Aorta (tissue), 5 donors: ENCODE measurements around the gene KRTAP10-9. TPM values are rescaled to one million over a fixed set of nuclear protein-coding genes. Genes with fewer than 3 reads are reported as not detected.
"Not testable (repeated sequence)": the region's sequence is repeated elsewhere in the genome, so short reads cannot be mapped to it uniquely, and the experiment has no call there.

Source experiments
- ATAC-seq: fragments of 200-7000 bp; cut with Tn5 transposase; one replicate; pipeline ENCODE4 v1.9.1; 2022; ENCODE audit warnings: moderate library complexity; ENCODE audit not compliant: low FRiP score
- DNase-seq, 2 donors: peaks; one replicate each; pipeline ENCODE4 v3.0.0-alpha.2; 2020
- H3K27ac ChIP-seq, 2 donors: one replicate each; pipeline ENCODE4 v1.5.1; 2013; ENCODE audit warnings: low read length in 2 of 2, mild to moderate bottlenecking in 2 of 2, moderate library complexity in 2 of 2, control low read depth in 1 of 2, inconsistent platforms in 1 of 2, low read depth in 1 of 2
- H3K27me3 ChIP-seq, 2 donors: one replicate each; pipeline ENCODE4 v1.6.1; 2013; ENCODE audit warnings: control low read depth in 1 of 2, low read length in 1 of 2, mild to moderate bottlenecking in 1 of 2, moderate library complexity in 1 of 2; ENCODE audit not compliant: insufficient read depth in 2 of 2, control insufficient read depth in 1 of 2
- H3K36me3 ChIP-seq, 2 donors: one replicate each; pipeline ENCODE4 v1.6.1; 2013; ENCODE audit warnings: control low read depth in 1 of 2, low read length in 1 of 2, mild to moderate bottlenecking in 1 of 2; ENCODE audit not compliant: insufficient read depth in 2 of 2, control insufficient read depth in 1 of 2
- H3K4me1 ChIP-seq, 2 donors: one replicate each; pipeline ENCODE4 v1.6.1; 2013; ENCODE audit warnings: low read length in 2 of 2, control low read depth in 1 of 2, mild to moderate bottlenecking in 1 of 2, moderate library complexity in 1 of 2; ENCODE audit not compliant: insufficient read depth in 2 of 2, control insufficient read depth in 1 of 2
- H3K4me3 ChIP-seq, 2 donors: one replicate each; pipeline ENCODE4 v1.5.1; 2013; ENCODE audit warnings: low read length in 2 of 2, control low read depth in 1 of 2, mild to moderate bottlenecking in 1 of 2
- H3K9me3 ChIP-seq: one replicate; pipeline ENCODE4 v1.6.1; 2013; ENCODE audit warnings: mild to moderate bottlenecking, low read length; ENCODE audit not compliant: control insufficient read depth
- WGBS, 2 donors: extraction: QIAGEN DNeasy Blood & Tissue Kit; methylation state at CpG; one replicate each; pipeline ENCODE4 v1.1.7; 2013; 5-methylcytosine and 5-hydroxymethylcytosine counted together
- intact Hi-C, 2 donors: fragments of 100-400 bp; cut with DNase I; formaldehyde crosslinking; loops; one replicate each; pipeline versions ENCODE4 v1.14.2 to v1.15.0; 2022
- polyA plus RNA-seq, 2 donors: library from polyadenylated mRNA; stranded (reverse); fragments of 200-250 nt; gene quantifications; one replicate each; pipeline ENCODE4 v1.2.3, GENCODE V29; 2013
- total RNA-seq, 2 donors: library from RNA; stranded (reverse); fragmentation: NEBNext Ultra II Directional; extraction: Animal tissue kit (Norgen Biotek cat#: 25700); gene quantifications; one replicate each; pipeline ENCODE4 v1.2.1, GENCODE V29; 2021
- donor health status: healthy with polysubstance abuse.
- donor health status: Bipolar disorder and iron deficiency.
- donor health status: DM: no; HTN: no; CAD: no.
- donor health status: DM: no; HTN: no; CAD: no.
- donor health status: DM: yes; HTN: yes; CAD: no.

KRTAP10-9 gene
- total and polyA plus RNA-seq, 4 donors = not detected

- H3K36me3 ChIP-seq = no peaks in the 10 kb centered on the region
- no peak for DNase-seq
- H3K4me3 ChIP-seq = no peak overlapping the region
- no peak overlapping the region for H3K27ac ChIP-seq
- intact Hi-C loops = no loop called here
- no peaks in the 10 kb centered on the region for H3K4me1 ChIP-seq
- no peaks in the 10 kb centered on the region for H3K9me3 ChIP-seq
- 66 to 79% methylated on average over 16 to 18 of the region's 18 CpGs for WGBS, 2 donors
- no peaks in the 10 kb centered on the region for H3K27me3 ChIP-seq
- ATAC-seq = no peak
Measured at GRCh38 chr21:44628707-44629391, 2.0 kb downstream of the KRTAP10-9 start.

- intact Hi-C loops = no loop called here
- no peak for DNase-seq
- WGBS, 2 donors = 90 to 100% methylated on average over 2 of the region's 2 CpGs
Measured at GRCh38 chr21:44630440-44630839, 3.5 kb downstream of the KRTAP10-9 start.

GRCh38 chr21:44632067-44632466 lies 5.2 kb downstream of the KRTAP10-9 start:
- Histone ChIP-seq H3K4me1 (no peaks in the 10 kb centered on the region), H3K4me3 (no peak overlapping the region), H3K9me3 (no peaks in the 10 kb centered on the region), H3K36me3 (no peaks in the 10 kb centered on the region), H3K27me3 (no peaks in the 10 kb centered on the region), H3K27ac (no peak overlapping the region)
- no peak for DNase-seq
- ATAC-seq = no peak
- intact Hi-C loops = no loop called here
- WGBS, 2 donors = 71 to 90% methylated on average over 1 of the region's 1 CpG

More at GRCh38 chr21:44630440-44630839, 3.5 kb downstream of the KRTAP10-9 start:
- no peak for ATAC-seq
- H3K27me3 ChIP-seq = no peaks in the 10 kb centered on the region
- no peak overlapping the region for H3K27ac ChIP-seq
- no peaks in the 10 kb centered on the region for H3K4me1 ChIP-seq
- H3K9me3 ChIP-seq = no peaks in the 10 kb centered on the region
- no peaks in the 10 kb centered on the region for H3K36me3 ChIP-seq
- no peak overlapping the region for H3K4me3 ChIP-seq

GRCh38 chr21:44636209-44637017 lies 9.5 kb downstream of the KRTAP10-9 start:
- no peak overlapping the region for H3K4me3 ChIP-seq
- DNase-seq (no peak), ATAC-seq (no peak)
- no peaks in the 10 kb centered on the region for H3K36me3 ChIP-seq
- H3K27ac ChIP-seq = no peak overlapping the region
- peaks cover 11% of the 10 kb centered on the region for H3K9me3 ChIP-seq
- WGBS, 2 donors = 87 to 91% methylated on average over 15 of the region's 15 CpGs
- intact Hi-C loops = no loop called here
- H3K4me1 ChIP-seq = no peaks in the 10 kb centered on the region
- H3K27me3 ChIP-seq = no peaks in the 10 kb centered on the region

- Histone ChIP-seq H3K9me3 (peaks cover 11% of the 10 kb centered on the region), H3K27me3 (no peaks in the 10 kb centered on the region), H3K4me1 (no peaks in the 10 kb centered on the region), H3K27ac (no peak within 1 kb of the TSS), H3K4me3 (no peak within 1 kb of the TSS), H3K36me3 (no peaks in the 10 kb centered on the region)
- ATAC-seq = no peak
- WGBS, 2 donors = 67 to 78% methylated on average over 17 to 21 of the region's 21 CpGs
- no peak for DNase-seq
- intact Hi-C loops = no loop called here
Measured at GRCh38 chr21:44637018-44637850, 10.3 kb downstream of the KRTAP10-9 start, which contains the start of gene KRTAP10-10. KRTAP10-10 (plus strand) TSS chr21:44637356; CDS start chr21:44637418, 62 bp downstream.

GRCh38 chr21:44637851-44638348 lies 11.0 kb downstream of the KRTAP10-9 start:
- H3K4me3 ChIP-seq, H3K4me1 ChIP-seq, H3K27ac ChIP-seq, H3K36me3 ChIP-seq, H3K27me3 ChIP-seq, intact Hi-C loops, ATAC-seq, DNase-seq: not testable (repeated sequence)
- WGBS, 2 donors = 56 to 72% methylated on average over 9 to 12 of the region's 12 CpGs
- H3K9me3 ChIP-seq = peaks cover 11% of the 10 kb centered on the region

- intact Hi-C loops, ATAC-seq: not testable (repeated sequence)
Measured at GRCh38 chr21:44638506-44639330, 11.8 kb downstream of the KRTAP10-9 start.

GRCh38 chr21:44639331-44639655 lies 12.4 kb downstream of the KRTAP10-9 start:
- H3K27me3 ChIP-seq = peaks cover 0 to 2% of the 10 kb centered on the region in 2 donors
- H3K4me1 ChIP-seq = no peaks in the 10 kb centered on the region
- WGBS, 2 donors = 83% methylated on average over 12 of the region's 12 CpGs
- DNase-seq (no peak), ATAC-seq (no peak)
- peaks cover 13% of the 10 kb centered on the region for H3K9me3 ChIP-seq
- no peak overlapping the region for H3K4me3 ChIP-seq
- H3K36me3 ChIP-seq = no peaks in the 10 kb centered on the region
- intact Hi-C loops = no loop called here
- no peak overlapping the region for H3K27ac ChIP-seq

More at GRCh38 chr21:44638506-44639330, 11.8 kb downstream of the KRTAP10-9 start:
- not testable (repeated sequence) for H3K27ac ChIP-seq, DNase-seq, H3K36me3 ChIP-seq, H3K4me3 ChIP-seq, H3K4me1 ChIP-seq, H3K27me3 ChIP-seq
- H3K9me3 ChIP-seq = peaks cover 11% of the 10 kb centered on the region
- WGBS, 2 donors = 81 to 83% methylated on average over 16 to 21 of the region's 21 CpGs
